GM12878 (cell line): ENCODE data around the gene NAA10. TPM values are rescaled to one million over a fixed set of nuclear protein-coding genes. Genes with fewer than 3 reads are reported as not detected.

ENCODE experiments used
- ATAC-seq: fragments of 200-7000 bp; cut with Tn5 transposase; 3 replicates; pipeline ENCODE4 v1.9.1; 2020; ENCODE audit warnings: mild to moderate bottlenecking, moderate library complexity
- BruUV-seq: library from RNA; stranded (reverse); fragments of 400-500 nt; replicated peaks from 2 replicates; lab custom pipeline; 2021; lab: Mats Ljungman, UMichigan
- CTCF ChIA-PET: fragments of 300-600 bp; sonication (Branson Sonifier 250); formaldehyde crosslinking; extraction: SDS; loops from one replicate; lab custom pipeline; 2021; ENCODE audit warnings: inconsistent platforms; lab: Yijun Ruan, JAX
- POLR2A ChIA-PET: fragments of 350-600 bp; formaldehyde crosslinking; extraction: SDS; loops from one replicate; lab custom pipeline; 2021; ENCODE audit warnings: inconsistent platforms; lab: Charles Lee
- RAD21 ChIA-PET: fragments of 300-600 bp; sonication (Branson Sonifier 250); formaldehyde crosslinking; loops from one replicate; lab custom pipeline; 2023; ENCODE audit warnings: antibody characterized with exemption; ENCODE audit not compliant: unreplicated experiment; lab: Charles Lee
- SMC1A ChIA-PET: fragments of 300-600 bp; sonication (Branson Sonifier 250); formaldehyde crosslinking; loops from one replicate; lab custom pipeline; 2023; ENCODE audit not compliant: unreplicated experiment, uncharacterized antibody; lab: Charles Lee
- DNase-seq: peaks from one replicate; pipeline ENCODE4 v3.0.0-alpha.2; 2011; ENCODE audit warnings: low read depth, low spot score
- FAIRE-seq: peaks from 3 replicates; lab custom pipeline; 2011; peaks lifted over from hg19 to GRCh38; lab: Jason Lieb, UNC
- H2AFZ ChIP-seq: 2 replicates; pipeline ENCODE4 v1.6.0; 2011; ENCODE audit warnings: low read depth, low read length, control low read depth; ENCODE audit not compliant: control insufficient read depth
- H3K27ac ChIP-seq: 2 replicates; pipeline ENCODE4 v1.5.1; 2011; ENCODE audit warnings: control low read depth; ENCODE audit not compliant: control insufficient read depth, insufficient read depth
- H3K27me3 ChIP-seq, 2 experiments: replicated peaks in 1 of 2; 2 replicates each; pipeline versions ENCODE4 v1.6.0 to v1.6.1; 2011; ENCODE audit warnings: low read length in 1 of 2; ENCODE audit not compliant: control insufficient read depth in 2 of 2, insufficient read depth in 2 of 2
- H3K36me3 ChIP-seq, 2 experiments: 2 replicates each; pipeline ENCODE4 v1.5.1; 2011; ENCODE audit warnings: low read length in 1 of 2; ENCODE audit not compliant: control insufficient read depth in 2 of 2, insufficient read depth in 2 of 2
- H3K4me1 ChIP-seq: 2 replicates; pipeline ENCODE4 v1.6.1; 2011; ENCODE audit warnings: mild to moderate bottlenecking, low read length, moderate library complexity, mixed read lengths; ENCODE audit not compliant: control insufficient read depth, insufficient read depth
- H3K4me2 ChIP-seq: 2 replicates; pipeline ENCODE4 v1.6.0; 2011; ENCODE audit warnings: control low read depth; ENCODE audit not compliant: control insufficient read depth, insufficient read depth
- H3K4me3 ChIP-seq: fragments of 200-600 bp; sonication (generic); 2 replicates; pipeline ENCODE4 v1.5.1; 2016
- H3K79me2 ChIP-seq: 2 replicates; pipeline ENCODE4 v1.6.0; 2011; ENCODE audit warnings: low read length; ENCODE audit not compliant: control insufficient read depth, insufficient read depth
- H3K9ac ChIP-seq: 2 replicates; pipeline ENCODE4 v1.8.0; 2011; ENCODE audit warnings: low read length, control low read depth, mixed read lengths; ENCODE audit not compliant: control insufficient read depth, insufficient read depth
- H3K9me3 ChIP-seq: replicated peaks from 3 replicates; pipeline ENCODE4 v1.5.1; 2011; ENCODE audit warnings: mild to moderate bottlenecking, low read length; ENCODE audit not compliant: control insufficient read depth, insufficient read depth
- H4K20me1 ChIP-seq: 2 replicates; pipeline ENCODE4 v1.6.0; 2011; ENCODE audit not compliant: control insufficient read depth, insufficient read depth
- BRCA1 ChIP-seq: IDR thresholded peaks from 2 replicates; pipeline ENCODE4 v1.6.1; 2011; ENCODE audit warnings: low read depth, low read length, improper control_type of control experiment
- EP300 ChIP-seq, 2 experiments: fragments of 150-350 bp in 1 of 2; IDR thresholded peaks; 2 replicates each; pipeline ENCODE4 v1.6.1; 2011 to 2012; ENCODE audit warnings: low read depth in 2 of 2, low read length in 2 of 2, borderline replicate concordance in 1 of 2, improper control_type of control experiment in 1 of 2, inconsistent platforms in 1 of 2; ENCODE audit not compliant: control insufficient read depth in 1 of 2
- EZH2 ChIP-seq: IDR thresholded peaks from 2 replicates; pipeline ENCODE4 v1.6.1; 2012; ENCODE audit warnings: low read depth, mild to moderate bottlenecking, control low read depth, inconsistent platforms, low read length, borderline replicate concordance; ENCODE audit not compliant: control insufficient read depth
- FOXK2 ChIP-seq: fragments of 450-650 bp; IDR thresholded peaks from 2 replicates; pipeline ENCODE4 v1.6.1; 2017; ENCODE audit warnings: mild to moderate bottlenecking, moderate library complexity
- RFX5 ChIP-seq: IDR thresholded peaks from 2 replicates; pipeline ENCODE4 v1.6.1; 2011; ENCODE audit warnings: low read depth, low read length, improper control_type of control experiment
- SMAD1 ChIP-seq: fragments of 450-650 bp; IDR thresholded peaks from 2 replicates; pipeline ENCODE4 v1.6.1; 2018; ENCODE audit warnings: mild to moderate bottlenecking, low read depth; ENCODE audit not compliant: partially characterized antibody
- ZSCAN29 ChIP-seq: fragments of 450-650 bp; IDR thresholded peaks from 2 replicates; pipeline ENCODE4 v1.6.1; 2017; ENCODE audit warnings: mild to moderate bottlenecking, moderate library complexity
- WGBS: methylation state at CpG from one replicate; pipeline ENCODE4 v1.1.6; 2016; ENCODE audit warnings: low lambda C conversion rate; ENCODE audit not compliant: insufficient replicate concordance, insufficient coverage; ENCODE audit errors: missing lambda C conversion rate; 5-methylcytosine and 5-hydroxymethylcytosine counted together
- in situ Hi-C: fragments of 300-500 bp; cut with MboI; formaldehyde crosslinking; loops from 9 replicates; pipeline ENCODE4 v1.14.3; 2018; ENCODE audit warnings: mixed read lengths
- intact Hi-C: fragments of 100-400 bp; cut with micrococcal nuclease; formaldehyde crosslinking; loops from one replicate; pipeline ENCODE4 v1.14.2; 2022; ENCODE audit not compliant: unreplicated experiment
- polyA plus RNA-seq, 11 experiments: library from polyadenylated mRNA; depleted of rRNA in 4 of 11; unstranded in 6 of 11; stranded (reverse) in 5 of 11; fragments of >200 nt; fragmentation: Nextera tagmentation in 4 of 11; fragmentation: Illumina TruSeq in 1 of 11; extraction: Ambion mirVana in 4 of 11; extraction: Trizol in 1 of 11; gene quantifications; 1 replicate in 1 of 11; 2 replicates in 10 of 11; pipeline versions ENCODE4 v1.2.1 to v1.2.3, GENCODE V29; 2011 to 2016; ENCODE audit warnings: inconsistent platforms in 2 of 11, missing spikeins in 2 of 11, low read depth in 1 of 11
- total RNA-seq, 4 experiments: library from RNA; depleted of rRNA in 3 of 4; stranded (reverse); fragments of >200 nt in 3 of 4; fragmentation: Illumina TruSeq in 1 of 4; extraction: Trizol in 1 of 4; gene quantifications; 2 replicates each; pipeline versions ENCODE4 v1.2.1 to v1.2.3, GENCODE V29; 2013 to 2021

The NAA10 gene
- total and polyA plus RNA-seq, 10 of the 15 experiments (the other 5 are each of a cell fraction or from before 2014, with no cell fraction given): 7.9 to 212 (median 98.9) TPM

DNA sequence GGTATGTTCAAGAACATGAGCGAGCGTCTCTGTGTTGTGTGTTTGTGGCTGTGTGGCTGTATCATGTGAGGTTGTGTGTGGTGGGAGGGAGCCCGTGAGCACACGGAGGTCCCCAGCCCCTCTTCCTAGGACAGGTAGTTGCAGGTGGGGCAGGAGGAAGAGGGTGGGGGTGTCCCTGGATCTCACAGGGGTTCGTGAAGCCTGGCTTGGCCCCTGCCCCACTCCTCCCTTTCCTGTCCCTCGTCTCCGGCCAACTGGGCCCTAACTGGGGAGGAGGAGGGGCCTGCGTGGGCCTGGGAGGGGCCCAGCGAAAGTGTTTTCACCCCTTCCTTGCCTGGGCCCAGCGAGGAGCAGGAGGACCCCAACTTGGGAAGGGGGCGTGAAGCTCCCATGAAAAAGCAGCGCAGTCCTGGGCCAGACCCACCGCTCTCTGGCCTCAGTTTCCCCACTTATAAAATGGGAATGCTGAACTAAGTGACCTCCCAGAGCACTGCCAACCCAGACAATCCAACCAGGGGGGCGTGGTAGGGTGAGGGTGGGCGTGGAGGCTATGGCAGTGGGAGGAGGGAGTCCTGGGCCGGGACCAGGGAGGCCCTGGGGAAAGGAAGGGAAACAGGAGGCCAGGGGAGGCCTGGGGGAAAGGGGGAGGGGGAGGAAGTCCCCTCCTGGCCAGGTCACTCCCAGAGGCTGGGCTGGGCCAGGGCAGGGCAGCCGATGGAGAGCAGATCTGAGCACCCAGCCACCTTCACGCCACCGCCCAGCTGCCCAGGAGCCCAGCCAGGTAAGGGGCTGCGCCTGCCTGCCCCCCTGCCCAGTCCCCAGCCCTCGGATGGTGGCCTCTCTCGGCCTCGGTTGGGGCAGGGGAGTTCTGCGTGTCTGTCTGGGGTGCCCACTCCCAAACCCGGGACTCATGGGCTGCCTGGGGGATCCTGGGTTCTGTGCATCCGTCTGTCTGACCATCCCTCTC lies 30.6 kb downstream of the NAA10 start, which contains the start of gene AVPR2:
Gene AVPR2 (plus strand): TSS at position 683 of the 967 bp plus-strand sequence. CDS start 473 bp downstream, outside the sequence.
- Histone ChIP-seq H3K4me3 (no peak within 1 kb of the TSS), H3K79me2 (no peaks in the 10 kb centered on the region), H4K20me1 (no peaks in the 10 kb centered on the region), H2AFZ (no peak within 1 kb of the TSS), H3K27ac (no peak within 1 kb of the TSS), H3K9ac (no peak within 1 kb of the TSS), H3K9me3 (no peaks in the 10 kb centered on the region), H3K4me1 (peaks cover 9% of the 10 kb centered on the region), H3K27me3 (no peaks in the 10 kb centered on the region), H3K4me2 (no peak within 1 kb of the TSS), H3K36me3 (no peaks in the 10 kb centered on the region)
- ChIA-PET POLR2A (no interaction called here), CTCF (no interaction called here), SMC1A (no interaction called here), RAD21 (no interaction called here)
- DNase-seq: no peak
- WGBS: 42% methylated on average over 19 of the region's 26 CpGs
- intact Hi-C loops: no loop called here
- no peak for TF ChIP-seq FOXK2
- no peak for TF ChIP-seq ZSCAN29
- TF ChIP-seq RFX5: no peak
- TF ChIP-seq BRCA1: no peak
- no peak for TF ChIP-seq EZH2
- no peak for TF ChIP-seq EP300 (IDR thresholded peaks at IDR 0.05; ENCODE audit: borderline replicate concordance in 1 of 2, control insufficient read depth in 1 of 2, low read depth in 2 of 2, low read length in 2 of 2)
- TF ChIP-seq SMAD1: no peak
- in situ Hi-C loops: no loop called here
- FAIRE-seq: no peak
- peak; percentile 3; the same call in 2 of the 3 replicates for ATAC-seq
- BruUV-seq: no TSS peak
